Mesendoderm (in vitro differentiated cells): ENCODE results near the gene PPIA.
"Not testable (repeated sequence)": the region's sequence is repeated elsewhere in the genome, so short reads cannot be mapped to it uniquely, and the experiment has no call there.

ENCODE experiments used
- DNase-seq: peaks from one replicate; pipeline ENCODE4 v3.0.0; 2013
- H2AK5ac ChIP-seq: 2 replicates; pipeline ENCODE4 v1.6.1; 2013; ENCODE audit warnings: low read length, inconsistent platforms
- H2BK120ac ChIP-seq: 2 replicates; pipeline ENCODE4 v1.6.1; 2013; ENCODE audit warnings: low read depth, mild to moderate bottlenecking, low read length, moderate library complexity, mixed read lengths
- H2BK15ac ChIP-seq: replicated peaks from 2 replicates; pipeline ENCODE4 v1.6.1; 2013; ENCODE audit warnings: low read depth, mild to moderate bottlenecking, moderate library complexity
- H2BK5ac ChIP-seq: 2 replicates; pipeline ENCODE4 v1.6.1; 2013; ENCODE audit warnings: low read length, inconsistent platforms
- H3K18ac ChIP-seq: 2 replicates; pipeline ENCODE4 v1.6.1; 2013; ENCODE audit warnings: mild to moderate bottlenecking, low read length, mixed read lengths
- H3K23ac ChIP-seq: one replicate; pipeline ENCODE4 v1.6.1; 2013; ENCODE audit warnings: low read length
- H3K27ac ChIP-seq: 2 replicates; pipeline ENCODE4 v1.5.1; 2013; ENCODE audit warnings: low read depth, mild to moderate bottlenecking, inconsistent platforms, low read length, moderate library complexity
- H3K27me3 ChIP-seq: 2 replicates; pipeline ENCODE4 v1.6.1; 2013; ENCODE audit warnings: low read length, control low read depth, mild to moderate bottlenecking, inconsistent platforms; ENCODE audit not compliant: insufficient read depth, poor library complexity
- H3K36me3 ChIP-seq: 2 replicates; pipeline ENCODE4 v1.6.1; 2013; ENCODE audit warnings: low read length, inconsistent platforms; ENCODE audit not compliant: control insufficient read depth, insufficient read depth
- H3K4ac ChIP-seq: one replicate; pipeline ENCODE4 v1.6.1; 2013; ENCODE audit warnings: low read depth, mild to moderate bottlenecking, low read length, moderate library complexity
- H3K4me1 ChIP-seq: 2 replicates; pipeline ENCODE4 v1.6.1; 2013; ENCODE audit warnings: low read depth, low read length, inconsistent platforms; ENCODE audit not compliant: control insufficient read depth
- H3K4me2 ChIP-seq: 2 replicates; pipeline ENCODE4 v1.6.1; 2013; ENCODE audit warnings: low read length
- H3K4me3 ChIP-seq: 2 replicates; pipeline ENCODE4 v1.5.1; 2013; ENCODE audit warnings: mild to moderate bottlenecking, low read length
- H3K56ac ChIP-seq: one replicate; pipeline ENCODE4 v1.6.1; 2013; ENCODE audit warnings: low read length
- H3K79me1 ChIP-seq: 2 replicates; pipeline ENCODE4 v1.6.1; 2013; ENCODE audit warnings: low read length, inconsistent platforms
- H3K79me2 ChIP-seq: 2 replicates; pipeline ENCODE4 v1.6.1; 2013; ENCODE audit warnings: mild to moderate bottlenecking, low read length; ENCODE audit not compliant: control insufficient read depth, insufficient read depth
- H3K9ac ChIP-seq: 2 replicates; pipeline ENCODE4 v1.6.1; 2013; ENCODE audit warnings: low read length, inconsistent platforms
- H4K5ac ChIP-seq: one replicate; pipeline ENCODE4 v1.6.1; 2013; ENCODE audit warnings: low read length
- H4K8ac ChIP-seq: one replicate; pipeline ENCODE4 v1.6.1; 2013; ENCODE audit warnings: low read depth, mild to moderate bottlenecking, control low read depth, low read length, moderate library complexity
- WGBS: extraction: QIAGEN DNeasy Blood & Tissue Kit; methylation state at CpG from one replicate; pipeline ENCODE4 v1.1.7; 2013; ENCODE audit warnings: low lambda C conversion rate, missing lambda C conversion rate; ENCODE audit not compliant: insufficient coverage; ENCODE audit errors: extremely low coverage; 5-methylcytosine and 5-hydroxymethylcytosine counted together

The PPIA gene

DNA sequence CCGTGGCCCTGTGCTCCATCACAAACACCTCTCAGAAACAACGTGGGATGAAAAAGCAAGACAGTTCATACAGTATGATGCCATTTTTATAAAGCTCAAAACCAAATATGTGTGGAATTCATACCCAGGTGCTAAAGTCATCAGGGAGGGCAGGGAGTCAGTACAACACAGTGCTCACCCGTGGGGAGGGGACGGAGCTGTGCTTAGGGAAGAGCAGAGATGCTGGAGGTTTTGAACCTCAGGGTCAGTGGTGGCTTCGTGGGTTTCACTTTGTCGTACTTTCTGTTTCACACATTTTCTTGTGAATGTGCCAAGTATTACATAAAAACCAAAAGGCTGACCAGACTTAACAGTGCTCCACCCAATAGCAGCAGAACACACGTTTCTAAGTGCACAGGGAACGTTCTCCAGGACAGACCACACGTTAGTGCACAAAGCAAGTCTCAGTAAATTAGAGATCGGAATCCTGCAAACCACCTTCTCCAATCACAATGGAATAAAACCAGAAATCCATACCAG, 26.6 kb upstream of the PPIA start:
- Histone ChIP-seq H3K79me2 (no peaks in the 10 kb centered on the region), H3K36me3 (peaks cover 9% of the 10 kb centered on the region), H3K79me1 (no peaks in the 10 kb centered on the region), H3K9ac (no peak overlapping the region), H3K27me3 (no peaks in the 10 kb centered on the region), H3K27ac (no peak overlapping the region), H2BK15ac (no peak overlapping the region), H3K56ac (no peak overlapping the region), H2BK5ac (no peak overlapping the region), H3K23ac (no peak overlapping the region), H3K4me1 (no peaks in the 10 kb centered on the region), H3K4me3 (no peak overlapping the region), H2BK120ac (no peak overlapping the region), H2AK5ac (no peak overlapping the region), H3K18ac (no peak overlapping the region), H4K5ac (no peak overlapping the region), H3K4me2 (no peak overlapping the region), H3K4ac (no peak overlapping the region), H4K8ac (no peak overlapping the region)
- no CpG with 5 or more reads among the region's 10 CpGs for WGBS
- DNase-seq = no peak

DNA sequence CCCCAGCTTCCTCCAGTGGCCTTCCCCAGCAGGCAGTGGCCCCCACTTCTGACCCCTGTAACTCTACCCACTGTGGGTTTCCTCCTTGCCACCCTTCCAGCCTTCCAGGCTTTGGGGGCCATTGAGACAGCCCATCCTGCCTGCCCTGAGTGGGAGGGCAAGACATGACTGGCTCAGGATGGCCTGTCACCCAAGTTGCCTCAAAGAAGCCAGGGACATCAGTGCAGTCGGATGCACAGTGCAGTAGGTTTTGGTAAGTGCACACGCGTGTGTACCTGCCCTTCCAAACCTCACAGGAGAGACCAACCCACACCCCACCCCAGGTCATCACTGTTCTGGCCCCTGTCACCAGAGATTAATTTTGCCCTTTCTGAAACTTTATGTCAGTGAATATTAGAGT, 25.1 kb upstream of the PPIA start:
- Histone ChIP-seq H2AK5ac (no peak overlapping the region), H2BK5ac (no peak overlapping the region), H3K4me2 (no peak overlapping the region), H3K9ac (no peak overlapping the region), H2BK120ac (no peak overlapping the region), H3K79me2 (no peaks in the 10 kb centered on the region), H3K4me3 (no peak overlapping the region), H3K27me3 (no peaks in the 10 kb centered on the region), H3K56ac (no peak overlapping the region), H3K79me1 (no peaks in the 10 kb centered on the region), H3K4me1 (no peaks in the 10 kb centered on the region), H3K4ac (no peak overlapping the region), H3K27ac (no peak overlapping the region), H3K36me3 (peaks cover 5% of the 10 kb centered on the region), H2BK15ac (no peak overlapping the region), H4K8ac (no peak overlapping the region), H4K5ac (no peak overlapping the region), H3K23ac (no peak overlapping the region), H3K18ac (no peak overlapping the region)
- whole genome bisulfite sequencing = no CpG with 5 or more reads among the region's 3 CpGs
- DNase-seq = no peak

DNA sequence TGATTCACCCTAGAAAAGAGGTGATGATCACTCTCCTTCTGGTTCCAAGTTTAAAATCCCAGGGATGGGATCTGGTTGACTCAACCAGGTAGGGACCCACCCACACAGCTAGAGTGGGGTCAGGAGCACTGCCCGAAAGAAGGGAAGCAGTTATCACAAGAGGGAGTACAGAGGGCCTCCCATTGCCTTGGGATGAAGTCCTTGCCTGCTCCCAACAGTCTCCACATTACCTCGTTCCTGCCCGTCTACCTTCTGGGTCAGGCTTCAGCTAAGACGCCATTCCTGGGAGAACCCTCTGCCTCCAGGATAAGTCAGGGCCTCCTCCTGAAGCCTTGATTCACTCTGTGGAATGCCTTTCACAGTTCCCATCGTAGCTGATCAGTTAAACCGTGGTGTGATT, 24.0 kb upstream of the PPIA start:
- Histone ChIP-seq H2AK5ac (no peak overlapping the region), H4K5ac (no peak overlapping the region), H2BK15ac (no peak overlapping the region), H2BK120ac (no peak overlapping the region), H3K56ac (no peak overlapping the region), H3K79me1 (no peaks in the 10 kb centered on the region), H3K27ac (no peak overlapping the region), H3K9ac (no peak overlapping the region), H3K4me3 (no peak overlapping the region), H2BK5ac (no peak overlapping the region), H3K27me3 (no peaks in the 10 kb centered on the region), H3K4ac (no peak overlapping the region), H4K8ac (no peak overlapping the region), H3K4me1 (no peaks in the 10 kb centered on the region), H3K18ac (no peak overlapping the region), H3K79me2 (no peaks in the 10 kb centered on the region), H3K23ac (no peak overlapping the region), H3K4me2 (no peak overlapping the region), H3K36me3 (peaks cover under 1% of the 10 kb centered on the region)
- DNase-seq = no peak
- no CpG with 5 or more reads among the region's 6 CpGs for WGBS

DNA sequence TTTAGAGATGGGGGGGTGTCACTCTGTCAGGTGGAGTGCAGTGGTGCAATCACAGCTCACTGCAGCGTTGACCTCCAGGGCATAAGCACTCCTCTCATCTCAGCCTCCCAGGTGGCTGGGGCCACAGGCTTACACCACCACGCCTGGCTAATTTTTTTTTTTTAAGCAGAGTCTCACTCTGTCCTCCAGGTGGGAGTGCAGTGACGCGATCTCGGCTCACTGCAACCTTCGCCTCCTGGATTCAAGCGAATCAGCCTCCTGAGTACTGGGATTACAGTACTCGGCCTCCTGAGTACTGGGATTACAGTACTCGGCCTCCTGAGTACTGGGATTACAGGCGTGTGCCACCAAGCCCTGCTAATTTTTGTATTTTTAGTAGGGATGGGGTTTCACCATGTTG, 23.6 kb upstream of the PPIA start:
- Histone ChIP-seq H2BK120ac (no peak overlapping the region), H3K4ac (no peak overlapping the region), H3K36me3 (no peaks in the 10 kb centered on the region), H3K79me1 (no peaks in the 10 kb centered on the region), H3K27ac (no peak overlapping the region), H3K23ac (no peak overlapping the region), H3K4me1 (no peaks in the 10 kb centered on the region), H3K9ac (no peak overlapping the region), H2BK15ac (no peak overlapping the region), H3K79me2 (no peaks in the 10 kb centered on the region), H3K4me2 (no peak overlapping the region), H2AK5ac (no peak overlapping the region), H4K8ac (no peak overlapping the region), H3K27me3 (no peaks in the 10 kb centered on the region), H3K4me3 (no peak overlapping the region), H3K18ac (no peak overlapping the region), H4K5ac (no peak overlapping the region), H3K56ac (no peak overlapping the region), H2BK5ac (no peak overlapping the region)
- no CpG with 5 or more reads among the region's 10 CpGs for WGBS
- DNase-seq = peak; percentile 59

DNA sequence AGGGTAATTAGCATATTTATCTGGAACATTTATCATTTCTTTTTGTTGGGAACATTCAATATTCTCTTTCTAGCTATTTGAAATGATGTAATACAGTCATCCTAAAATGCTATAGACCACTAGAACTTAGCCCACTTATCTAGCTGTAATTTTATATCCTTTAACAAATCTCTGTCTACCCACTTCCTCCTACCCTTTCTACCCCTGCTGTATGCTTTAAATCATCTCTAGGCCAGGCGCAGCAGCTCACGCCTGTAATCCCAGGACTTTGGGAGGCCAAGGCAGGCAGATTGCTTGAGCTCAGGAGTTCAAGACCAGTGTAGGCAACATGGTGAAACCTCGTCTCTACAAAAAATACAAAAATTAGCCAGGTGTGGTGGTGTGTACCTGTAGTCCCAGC, 22.0 kb upstream of the PPIA start:
- not testable (repeated sequence) for H2AK5ac ChIP-seq, H3K4me3 ChIP-seq, H3K79me2 ChIP-seq, H3K56ac ChIP-seq, H2BK120ac ChIP-seq, H3K27ac ChIP-seq, H4K8ac ChIP-seq, H3K79me1 ChIP-seq, H3K4me1 ChIP-seq, H3K9ac ChIP-seq, H3K36me3 ChIP-seq, H3K27me3 ChIP-seq, H2BK15ac ChIP-seq, H3K18ac ChIP-seq, H2BK5ac ChIP-seq, H3K4me2 ChIP-seq, H3K4ac ChIP-seq, H3K23ac ChIP-seq, DNase-seq, H4K5ac ChIP-seq
- WGBS = no CpG with 5 or more reads among the region's 3 CpGs

DNA sequence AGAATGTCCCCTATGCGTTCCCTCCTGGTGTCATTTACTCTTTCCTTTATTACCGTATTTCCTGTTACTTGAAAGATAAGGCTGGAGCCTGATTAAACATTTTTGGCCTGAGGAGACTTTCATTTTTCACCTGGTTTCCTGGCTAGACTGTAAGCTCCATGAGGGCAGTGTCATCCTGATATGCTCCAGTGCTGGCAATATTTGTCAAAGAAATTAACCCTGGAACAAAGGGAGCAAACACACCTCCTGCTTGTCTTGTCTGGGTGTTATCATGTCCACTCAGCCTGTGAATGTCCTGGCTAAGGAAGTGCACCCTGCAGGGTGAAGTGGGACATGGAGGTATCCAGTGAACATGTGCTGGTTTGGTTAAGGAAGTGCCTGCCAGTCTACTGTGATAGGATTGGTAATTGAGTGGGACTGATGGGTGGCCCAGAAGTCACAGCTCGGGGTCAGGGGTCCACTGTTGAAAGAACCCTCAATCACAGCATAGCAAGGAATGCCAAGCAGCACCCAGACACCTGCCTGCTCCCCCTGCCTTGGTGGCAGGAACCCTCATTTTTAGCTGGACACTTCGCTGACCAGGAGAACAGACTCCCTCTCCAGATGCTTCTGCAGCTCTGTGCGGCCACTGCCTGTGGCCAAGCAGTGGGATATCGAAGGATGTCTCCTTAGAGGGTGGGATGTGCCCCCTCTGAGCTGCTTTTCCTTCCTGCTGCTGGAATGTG, 20.9 kb upstream of the PPIA start:
- no peak overlapping the region for H3K18ac ChIP-seq
- H3K79me1 ChIP-seq = no peaks in the 10 kb centered on the region
- no peak overlapping the region for H3K27ac ChIP-seq
- no peak overlapping the region for H3K4ac ChIP-seq
- no peak overlapping the region for H3K56ac ChIP-seq
- no peak overlapping the region for H2BK120ac ChIP-seq
- no peak overlapping the region for H3K9ac ChIP-seq
- no peak overlapping the region for H2AK5ac ChIP-seq
- no peak overlapping the region for H2BK15ac ChIP-seq
- no peak for DNase-seq
- no peaks in the 10 kb centered on the region for H3K4me1 ChIP-seq
- H3K27me3 ChIP-seq = no peaks in the 10 kb centered on the region
- no peaks in the 10 kb centered on the region for H3K79me2 ChIP-seq
- H2BK5ac ChIP-seq = no peak overlapping the region
- H3K23ac ChIP-seq = no peak overlapping the region
- H3K4me3 ChIP-seq = no peak overlapping the region
- H3K4me2 ChIP-seq = no peak overlapping the region
- no peak overlapping the region for H4K8ac ChIP-seq
- no CpG with 5 or more reads among the region's 6 CpGs for WGBS
- no peak overlapping the region for H4K5ac ChIP-seq
- no peaks in the 10 kb centered on the region for H3K36me3 ChIP-seq
